Transverse colon (tissue), 4 donors: Measurements from ENCODE around the gene CACNG5.

Experiments used
- CTCF ChIP-seq, 5 experiments: fragments of 200-600 bp in 3 of 5; fragments of 450-650 bp in 2 of 5; sonication (generic) in 3 of 5; IDR thresholded peaks; 1 replicate in 2 of 5; 2 replicates in 3 of 5; pipeline ENCODE4 v1.5.1; 2016 to 2017; ENCODE audit warnings: antibody characterized with exemption in 5 of 5, inconsistent platforms in 3 of 5, mild to moderate bottlenecking in 2 of 5, moderate library complexity in 1 of 5
- EP300 ChIP-seq: sonication (generic); formaldehyde crosslinking; IDR thresholded peaks from one replicate; pipeline ENCODE4 v1.6.1; 2017; ENCODE audit warnings: antibody characterized with exemption, low read depth
- POLR2A ChIP-seq: fragments of 450-650 bp; IDR thresholded peaks from one replicate; pipeline ENCODE4 v1.6.1; 2016; ENCODE audit warnings: antibody characterized with exemption, mild to moderate bottlenecking, moderate library complexity
- POLR2AphosphoS5 ChIP-seq, 3 donors: sonication (generic); formaldehyde crosslinking; IDR thresholded peaks; one replicate each; pipeline ENCODE4 v1.6.1; 2016; ENCODE audit warnings: antibody characterized with exemption in 3 of 3

GRCh38 chr17:66837885-66838665 lies 3.2 kb downstream of the CACNG5 start:
- TF ChIP-seq CTCF (IDR thresholded peaks at IDR 0.05) (no peak), POLR2A (no peak), POLR2AphosphoS5 (IDR thresholded peaks at IDR 0.05) (no peak), EP300 (no peak)
